Endothelial cell of umbilical vein (primary cell): Measurements from ENCODE around the gene PPFIA1.

Source experiments
- CTCF ChIP-seq, 2 donors: IDR thresholded peaks; 1 replicate in 1 of 2; 2 replicates in 1 of 2; pipeline ENCODE4 v1.5.1; 2011; ENCODE audit warnings: low read length in 2 of 2, mild to moderate bottlenecking in 2 of 2, moderate library complexity in 2 of 2, control low read depth in 1 of 2, inconsistent platforms in 1 of 2, low read depth in 1 of 2; ENCODE audit not compliant: insufficient read depth in 1 of 2; ENCODE audit errors: extremely low read depth in 1 of 2
- EZH2 ChIP-seq: IDR thresholded peaks from 2 replicates; pipeline ENCODE4 v1.6.1; 2012; ENCODE audit warnings: borderline replicate concordance, low read depth, mild to moderate bottlenecking, moderate library complexity, low read length, inconsistent platforms; ENCODE audit not compliant: severe bottlenecking
- FOS ChIP-seq: IDR thresholded peaks from 2 replicates; pipeline ENCODE4 v1.6.1; 2011; ENCODE audit warnings: mild to moderate bottlenecking, low read length, moderate library complexity, borderline replicate concordance; ENCODE audit not compliant: insufficient read depth
- GATA2 ChIP-seq: IDR thresholded peaks from 2 replicates; pipeline ENCODE4 v1.7.0; 2011; ENCODE audit warnings: low read depth, mild to moderate bottlenecking, moderate library complexity, mixed read lengths, low read length; ENCODE audit not compliant: insufficient read length, insufficient read depth
- JUN ChIP-seq: IDR thresholded peaks from 2 replicates; pipeline ENCODE4 v1.6.1; 2011; ENCODE audit warnings: borderline replicate concordance, low read depth; ENCODE audit not compliant: insufficient read length, insufficient read depth
- MAX ChIP-seq: IDR thresholded peaks from 2 replicates; pipeline ENCODE4 v1.6.1; 2011; ENCODE audit not compliant: insufficient read depth, insufficient read length
- MYC ChIP-seq: IDR thresholded peaks from one replicate; pipeline ENCODE4 v1.6.1; 2011; ENCODE audit warnings: mild to moderate bottlenecking, low read depth, low read length
- POLR2A ChIP-seq: IDR thresholded peaks from 2 replicates; pipeline ENCODE4 v1.6.1; 2012; ENCODE audit warnings: low read depth, mild to moderate bottlenecking, control low read depth, low read length
- POLR2AphosphoS5 ChIP-seq: IDR thresholded peaks from 2 replicates; pipeline ENCODE4 v1.6.1; 2012; ENCODE audit warnings: low read depth, mild to moderate bottlenecking, control low read depth, low read length, moderate library complexity; ENCODE audit not compliant: insufficient read depth

GRCh38 chr11:70307176-70307575 lies 36.7 kb downstream of the PPFIA1 start:
- TF ChIP-seq CTCF (IDR thresholded peaks at IDR 0.05; ENCODE audit: extremely low read depth in 1 of 2, insufficient read depth in 1 of 2, low read depth in 1 of 2, low read length in 2 of 2) = no peak
- no peak for TF ChIP-seq POLR2A
- no peak for TF ChIP-seq POLR2AphosphoS5
- no peak for TF ChIP-seq MAX
- TF ChIP-seq GATA2 = no peak
- TF ChIP-seq EZH2 = no peak
- no peak for TF ChIP-seq MYC
- TF ChIP-seq FOS = peak; percentile 77
- peak; percentile 71 for TF ChIP-seq JUN
